K562 (cell line): Measurements from ENCODE around the gene NFKBIB. TPM values are rescaled to one million over a fixed set of nuclear protein-coding genes. Genes with fewer than 3 reads are reported as not detected.

Experiments used
- ADNP ChIP-seq: fragments of 200-800 bp; sonication (Bioruptor generic); IDR thresholded peaks from 2 replicates; pipeline ENCODE4 v1.6.1; 2016; ENCODE audit warnings: missing genetic modification characterization, missing compliant biosample characterization
- CBFB ChIP-seq: sonication (generic); formaldehyde crosslinking; IDR thresholded peaks from 2 replicates; pipeline ENCODE4 v1.4.0; 2020; ENCODE audit warnings: mild to moderate bottlenecking, missing genetic modification reagents
- CBX5 ChIP-seq: IDR thresholded peaks from 2 replicates; pipeline ENCODE4 v1.6.1; 2014; ENCODE audit warnings: low read depth, borderline replicate concordance
- CCNT2 ChIP-seq: IDR thresholded peaks from 2 replicates; pipeline ENCODE4 v1.6.1; 2011; ENCODE audit warnings: borderline replicate concordance, low read depth, mild to moderate bottlenecking, moderate library complexity, mixed read lengths, low read length; ENCODE audit not compliant: insufficient read length; ENCODE audit errors: extremely low read depth
- CHD4 ChIP-seq: fragments of 200-600 bp; sonication (generic); IDR thresholded peaks from 3 replicates; pipeline ENCODE4 v1.6.1; 2012; ENCODE audit warnings: low read depth, mild to moderate bottlenecking, mixed read lengths, low read length, inconsistent platforms; ENCODE audit not compliant: insufficient read depth, insufficient replicate concordance, poor library complexity, severe bottlenecking
- ETV6 ChIP-seq, 3 experiments: fragments of 150-350 bp in 1 of 3; sonication (generic) in 1 of 3; formaldehyde crosslinking in 1 of 3; IDR thresholded peaks; 2 replicates each; pipeline versions ENCODE4 v1.6.1 to v1.8.0; 2014 to 2022; ENCODE audit warnings: borderline replicate concordance in 2 of 3, low read depth in 2 of 3, antibody characterized with exemption in 1 of 3, low read length in 1 of 3, mild to moderate bottlenecking in 1 of 3, missing genetic modification reagents in 1 of 3
- HEY1 ChIP-seq: fragments of 250-450 bp; sonication (Bioruptor Pico); IDR thresholded peaks from 2 replicates; pipeline ENCODE4 v1.5.0; 2020; ENCODE audit warnings: mild to moderate bottlenecking, moderate library complexity, borderline replicate concordance
- HMGN3 ChIP-seq: IDR thresholded peaks from 2 replicates; pipeline ENCODE4 v1.6.1; 2011; ENCODE audit warnings: borderline replicate concordance, low read depth, mild to moderate bottlenecking, mixed read lengths, low read length; ENCODE audit not compliant: insufficient read length; ENCODE audit errors: extremely low read depth
- JUN ChIP-seq, 2 experiments: sonication (generic) in 1 of 2; formaldehyde crosslinking in 1 of 2; IDR thresholded peaks; 2 replicates each; pipeline versions ENCODE4 v1.6.1 to v1.8.0; 2012 to 2022; ENCODE audit warnings: borderline replicate concordance in 2 of 2, mild to moderate bottlenecking in 2 of 2, improper control_type of control experiment in 1 of 2, low read depth in 1 of 2, low read length in 1 of 2, missing genetic modification reagents in 1 of 2
- MCM2 ChIP-seq: fragments of 450-650 bp; IDR thresholded peaks from 2 replicates; pipeline ENCODE4 v1.6.1; 2017; ENCODE audit warnings: low read depth, mild to moderate bottlenecking
- MECOM ChIP-seq: fragments of 250-450 bp; sonication (Bioruptor Pico); IDR thresholded peaks from 2 replicates; pipeline ENCODE4 v1.8.0; 2022; ENCODE audit warnings: inconsistent platforms
- NFRKB ChIP-seq: fragments of 450-650 bp; IDR thresholded peaks from 2 replicates; pipeline ENCODE4 v1.6.1; 2016; ENCODE audit warnings: low read depth
- NR3C1 ChIP-seq: sonication (generic); formaldehyde crosslinking; IDR thresholded peaks from 2 replicates; pipeline ENCODE4 v1.8.1; 2022; ENCODE audit warnings: missing genetic modification reagents
- PURB ChIP-seq: sonication (generic); formaldehyde crosslinking; IDR thresholded peaks from 2 replicates; pipeline ENCODE4 v1.9.0; 2021; ENCODE audit warnings: low read depth, mild to moderate bottlenecking, missing genetic modification reagents
- SRSF7 ChIP-seq: fragments of 200-400 bp; formaldehyde crosslinking; optimal IDR thresholded peaks from 2 replicates; pipeline ENCODE3; 2017; ENCODE audit warnings: mild to moderate bottlenecking, low read depth, low read length
- TEAD4 ChIP-seq, 2 experiments: sonication (generic) in 1 of 2; formaldehyde crosslinking in 1 of 2; IDR thresholded peaks; 2 replicates each; pipeline versions ENCODE4 v1.6.1 to v1.8.0; 2012 to 2022; ENCODE audit warnings: borderline replicate concordance in 1 of 2, inconsistent platforms in 1 of 2, low read length in 1 of 2, mild to moderate bottlenecking in 1 of 2, missing genetic modification reagents in 1 of 2
- ZC3H11A ChIP-seq: IDR thresholded peaks from 2 replicates; pipeline ENCODE4 v1.6.1; 2012; ENCODE audit warnings: low read depth, low read length, improper control_type of control experiment
- ZNF146 ChIP-seq: IDR thresholded peaks from one replicate; pipeline ENCODE4 v1.6.1; 2018; ENCODE audit warnings: missing compliant biosample characterization; ENCODE audit not compliant: unreplicated experiment
- ZNF224 ChIP-seq: sonication (generic); formaldehyde crosslinking; IDR thresholded peaks from 2 replicates; pipeline ENCODE4 v1.8.0; 2022; ENCODE audit warnings: mild to moderate bottlenecking, missing genetic modification reagents
- ZNF282 ChIP-seq: sonication (generic); formaldehyde crosslinking; IDR thresholded peaks from 2 replicates; pipeline ENCODE4 v1.8.1; 2023; ENCODE audit warnings: missing genetic modification reagents
- ZNF586 ChIP-seq: fragments of 450-650 bp; formaldehyde crosslinking; conservative IDR thresholded peaks from 2 replicates; pipeline ENCODE4 v1.4.0; 2020; ENCODE audit warnings: mild to moderate bottlenecking, moderate library complexity
- ZNF740 ChIP-seq, 3 experiments: fragments of 200-800 bp in 1 of 3; sonication (Bioruptor generic) in 1 of 3; sonication (generic) in 1 of 3; formaldehyde crosslinking in 1 of 3; IDR thresholded peaks; 2 replicates each; pipeline versions ENCODE4 v1.6.1 to v1.8.0; 2016 to 2022; ENCODE audit warnings: mild to moderate bottlenecking in 2 of 3, missing compliant biosample characterization in 2 of 3, missing genetic modification characterization in 2 of 3, missing genetic modification reagents in 1 of 3
- polyA plus RNA-seq, 8 experiments: library from polyadenylated mRNA; depleted of rRNA in 4 of 8; stranded (reverse) in 5 of 8; unstranded in 3 of 8; fragments of >200 nt; fragmentation: Nextera tagmentation in 2 of 8; fragmentation: Illumina TruSeq in 1 of 8; extraction: Ambion mirVana in 2 of 8; extraction: Trizol in 1 of 8; gene quantifications; 2 replicates each; pipeline versions ENCODE4 v1.2.1 to v1.2.3, GENCODE V29; 2011 to 2014; ENCODE audit warnings: inconsistent platforms in 1 of 8, missing spikeins in 1 of 8
- total RNA-seq, 7 experiments: library from RNA; depleted of rRNA in 6 of 7; stranded (reverse); fragments of >200 nt in 6 of 7; fragmentation: Illumina TruSeq in 2 of 7; extraction: Trizol in 2 of 7; gene quantifications; 2 replicates each; pipeline versions ENCODE4 v1.2.1 to v1.2.3, GENCODE V29; 2011 to 2021; ENCODE audit warnings: low replicate concordance in 1 of 7
- TF ChIP-seq, protein P1 (sequence below): fragments of 250-450 bp; sonication (Bioruptor Pico); IDR thresholded peaks from 2 replicates; pipeline ENCODE4 v1.8.0; 2021; ENCODE audit warnings: moderate library complexity, mild to moderate bottlenecking, inconsistent platforms
- TF ChIP-seq, protein P2 (sequence below): fragments of 250-450 bp; sonication (Bioruptor Pico); IDR thresholded peaks from 2 replicates; pipeline ENCODE4 v1.5.0; 2020; ENCODE audit warnings: mild to moderate bottlenecking

Gene NFKBIB
- total and polyA plus RNA-seq, 9 of the 15 experiments (the other 6 are each of a cell fraction or from before 2014, with no cell fraction given): 1.5 to 44.9 (median 10.4) TPM

DNA sequence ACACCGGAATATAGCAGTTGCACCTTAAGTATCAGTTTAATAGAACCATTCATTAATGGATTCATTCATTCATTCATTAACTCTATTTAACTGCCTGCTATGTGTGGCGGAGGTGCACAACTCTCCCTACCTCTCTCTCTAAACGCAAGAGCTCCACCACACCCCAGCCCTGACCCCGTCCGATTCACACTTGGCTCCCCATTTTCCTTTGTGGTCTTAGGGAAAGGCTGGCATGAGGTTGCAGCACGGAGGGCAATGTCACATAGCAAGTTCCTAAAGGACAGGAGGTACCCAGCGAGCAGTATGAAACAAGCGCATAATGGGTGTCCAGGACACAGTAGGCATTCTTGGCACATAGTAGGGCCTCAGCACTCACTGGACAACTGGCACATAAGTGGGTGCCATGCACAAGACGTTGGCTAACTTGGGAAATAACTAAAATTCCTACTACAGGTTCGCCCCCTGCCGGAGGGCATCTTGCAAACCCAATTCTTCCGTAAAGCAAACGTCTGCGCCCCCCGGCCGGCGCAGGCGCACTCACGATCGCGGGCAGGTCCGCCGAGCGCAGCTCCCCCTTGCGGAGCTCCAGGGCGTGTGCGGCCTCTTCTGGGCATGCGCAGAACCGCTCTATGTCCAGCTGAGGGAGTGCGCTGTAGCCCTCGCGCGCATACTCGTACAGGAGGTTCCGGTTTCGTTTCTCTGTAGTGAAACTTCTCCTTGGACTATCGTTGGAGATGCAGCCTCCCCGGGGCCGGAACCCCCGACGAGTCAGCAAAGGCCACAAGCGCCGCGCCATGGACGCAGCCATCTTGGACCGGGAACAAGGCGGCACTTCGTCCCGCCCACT is 30.4 kb downstream of the NFKBIB start, which contains the start of gene SARS2 (continued):
- TF ChIP-seq ZC3H11A (no peak), JUN (IDR thresholded peaks at IDR 0.05; ENCODE audit: borderline replicate concordance, low read depth, low read length) (0 out of 2 replicates have a peak, but pooled peaks have one; percentile 44), JUN (CRISPR knock-in tag; IDR thresholded peaks at IDR 0.05; ENCODE audit: borderline replicate concordance) (no peak), NR3C1 (CRISPR knock-in tag) (no peak), CBFB (CRISPR knock-in tag) (no peak), MECOM (CRISPR knock-in tag) (peak; percentile 68), TEAD4 (IDR thresholded peaks at IDR 0.05; ENCODE audit: low read length) (peak; percentile 61), TEAD4 (CRISPR knock-in tag; IDR thresholded peaks at IDR 0.05; ENCODE audit: borderline replicate concordance) (no peak), NFRKB (peak; percentile 24; the same call in 1 of the 2 replicates), MCM2 (no peak), ZNF740 (CRISPR knock-in tag; IDR thresholded peaks at IDR 0.05) (0 out of 2 replicates have a peak, but pooled peaks have one; percentile 0), ZNF740 (tag; IDR thresholded peaks at IDR 0.05) (no peak), SRSF7 (no peak), HEY1 (CRISPR knock-in tag) (no peak), ETV6 (IDR thresholded peaks at IDR 0.05; ENCODE audit: borderline replicate concordance in 1 of 2, low read depth in 2 of 2, low read length in 1 of 2) (peak in 1 of 2 experiments; percentile 59; a peak in 1 of 4 replicates), ETV6 (CRISPR knock-in tag; IDR thresholded peaks at IDR 0.05; ENCODE audit: borderline replicate concordance) (no peak), PURB (no peak), ZNF586 (no peak), CHD4 (peak; percentile 69), HMGN3 (peak; percentile 71), ZNF146 (CRISPR knock-in tag) (no peak), ZNF224 (no peak), CBX5 (no peak), ADNP (tag) (no peak), CCNT2 (peak; percentile 46), ZNF282 (CRISPR knock-in tag) (no peak)
- TF ChIP-seq, protein P1, sequence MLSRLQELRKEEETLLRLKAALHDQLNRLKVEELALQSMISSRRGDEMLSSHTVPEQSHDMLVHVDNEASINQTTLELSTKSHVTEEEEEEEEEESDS (CRISPR knock-in tag): no peak
- TF ChIP-seq, protein P2, sequence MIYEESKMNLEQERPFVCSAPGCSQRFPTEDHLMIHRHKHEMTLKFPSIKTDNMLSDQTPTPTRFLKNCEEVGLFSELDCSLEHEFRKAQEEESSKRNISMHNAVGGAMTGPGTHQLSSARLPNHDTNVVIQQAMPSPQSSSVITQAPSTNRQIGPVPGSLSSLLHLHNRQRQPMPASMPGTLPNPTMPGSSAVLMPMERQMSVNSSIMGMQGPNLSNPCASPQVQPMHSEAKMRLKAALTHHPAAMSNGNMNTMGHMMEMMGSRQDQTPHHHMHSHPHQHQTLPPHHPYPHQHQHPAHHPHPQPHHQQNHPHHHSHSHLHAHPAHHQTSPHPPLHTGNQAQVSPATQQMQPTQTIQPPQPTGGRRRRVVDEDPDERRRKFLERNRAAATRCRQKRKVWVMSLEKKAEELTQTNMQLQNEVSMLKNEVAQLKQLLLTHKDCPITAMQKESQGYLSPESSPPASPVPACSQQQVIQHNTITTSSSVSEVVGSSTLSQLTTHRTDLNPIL (CRISPR knock-in tag): no peak
